Upper lobe of left lung (tissue), 6 donors: ENCODE measurements around the gene CEACAM19. TPM values are rescaled to one million over a fixed set of nuclear protein-coding genes. Genes with fewer than 3 reads are reported as not detected.

Source experiments
- ATAC-seq, 2 donors: fragments of 200-7000 bp; cut with Tn5 transposase; one replicate each; pipeline ENCODE4 v1.9.1; 2022; ENCODE audit warnings: mild to moderate bottlenecking in 2 of 2, moderate library complexity in 2 of 2; ENCODE audit not compliant: low FRiP score in 2 of 2
- DNase-seq, 2 donors: peaks; one replicate each; pipeline ENCODE4 v3.0.0-alpha.2; 2019 to 2020
- H3K27ac ChIP-seq, 4 donors: fragments of 200-600 bp; sonication (generic); one replicate each; pipeline ENCODE4 v1.5.1; 2016 to 2019
- H3K27me3 ChIP-seq, 4 donors: fragments of 200-600 bp; sonication (generic); one replicate each; pipeline ENCODE4 v1.5.1; 2017 to 2019
- H3K36me3 ChIP-seq, 4 donors: fragments of 200-600 bp; sonication (generic); one replicate each; pipeline ENCODE4 v1.5.1; 2016 to 2019
- H3K4me1 ChIP-seq, 4 donors: fragments of 200-600 bp; sonication (generic); one replicate each; pipeline ENCODE4 v1.5.1; 2018 to 2019
- H3K4me3 ChIP-seq, 4 donors: fragments of 200-600 bp; sonication (generic); one replicate each; pipeline ENCODE4 v1.5.1; 2017 to 2019; ENCODE audit warnings: mild to moderate bottlenecking in 2 of 4, moderate library complexity in 1 of 4
- H3K9me3 ChIP-seq, 4 donors: fragments of 200-600 bp; sonication (generic); one replicate each; pipeline ENCODE4 v1.5.1; 2018 to 2019
- EP300 ChIP-seq, 4 donors: sonication (generic); formaldehyde crosslinking; IDR thresholded peaks; one replicate each; pipeline ENCODE4 v1.5.1; 2017; ENCODE audit warnings: antibody characterized with exemption in 4 of 4, control low read depth in 2 of 4
- POLR2A ChIP-seq, 4 donors: fragments of 450-650 bp; IDR thresholded peaks; one replicate each; pipeline ENCODE4 v1.5.1; 2016 to 2017; ENCODE audit warnings: antibody characterized with exemption in 4 of 4, mild to moderate bottlenecking in 2 of 4
- POLR2AphosphoS5 ChIP-seq, 2 donors: sonication (generic); formaldehyde crosslinking; IDR thresholded peaks; one replicate each; pipeline ENCODE4 v1.5.1; 2017; ENCODE audit warnings: antibody characterized with exemption in 2 of 2
- WGBS, 2 donors: methylation state at CpG; one replicate each; pipeline ENCODE4 v1.1.5; 2017 to 2018; 5-methylcytosine and 5-hydroxymethylcytosine counted together
- total RNA-seq, 6 donors: library from RNA; depleted of rRNA in 4 of 6; stranded (reverse); fragments of >200 nt in 4 of 6; gene quantifications; one replicate each; pipeline versions ENCODE4 v1.1.0 to v1.2.1, GENCODE V29; 2016 to 2021
- TF ChIP-seq, protein P1 (sequence below), 6 experiments: fragments of 450-650 bp in 4 of 6; fragments of 200-600 bp in 2 of 6; sonication (generic) in 2 of 6; IDR thresholded peaks; one replicate each; pipeline ENCODE4 v1.5.1; 2016 to 2019; ENCODE audit warnings: antibody characterized with exemption in 6 of 6
- donor health status: DM: no; HTN: no; CAD: no; lungs with moderate emphysema.
- donor health status: DM: no; HTN: yes; CAD: no; lungs with severe emphysema.

Gene CEACAM19
- total RNA-seq, 6 donors from 2014 or later: 2.8 to 13.6 (median 7.2) TPM

DNA sequence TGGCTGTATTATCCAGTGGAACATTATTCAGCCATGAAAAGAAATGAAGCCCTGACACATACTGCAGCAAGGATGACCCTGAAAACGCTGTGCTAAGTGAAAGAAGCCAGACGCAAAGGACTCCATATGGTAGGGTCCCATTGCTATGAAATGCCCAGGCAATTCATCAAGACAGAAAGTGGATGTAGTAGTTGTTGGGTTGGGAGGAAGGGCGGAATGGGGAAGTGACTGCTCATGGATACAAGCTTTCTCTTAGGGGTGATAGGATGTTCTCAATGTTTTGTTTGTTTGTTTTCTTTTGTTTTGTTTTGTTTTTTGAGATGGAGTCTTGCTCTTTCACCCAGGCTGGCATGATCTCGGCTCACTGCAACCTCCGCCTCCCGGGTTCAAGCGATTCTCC lies 16.6 kb downstream of the CEACAM19 start:
- WGBS, 2 donors: 90% methylated on average over 7 of the region's 7 CpGs
- no peak for DNase-seq
- TF ChIP-seq POLR2AphosphoS5 (IDR thresholded peaks at IDR 0.05): no peak
- TF ChIP-seq, protein P1, sequence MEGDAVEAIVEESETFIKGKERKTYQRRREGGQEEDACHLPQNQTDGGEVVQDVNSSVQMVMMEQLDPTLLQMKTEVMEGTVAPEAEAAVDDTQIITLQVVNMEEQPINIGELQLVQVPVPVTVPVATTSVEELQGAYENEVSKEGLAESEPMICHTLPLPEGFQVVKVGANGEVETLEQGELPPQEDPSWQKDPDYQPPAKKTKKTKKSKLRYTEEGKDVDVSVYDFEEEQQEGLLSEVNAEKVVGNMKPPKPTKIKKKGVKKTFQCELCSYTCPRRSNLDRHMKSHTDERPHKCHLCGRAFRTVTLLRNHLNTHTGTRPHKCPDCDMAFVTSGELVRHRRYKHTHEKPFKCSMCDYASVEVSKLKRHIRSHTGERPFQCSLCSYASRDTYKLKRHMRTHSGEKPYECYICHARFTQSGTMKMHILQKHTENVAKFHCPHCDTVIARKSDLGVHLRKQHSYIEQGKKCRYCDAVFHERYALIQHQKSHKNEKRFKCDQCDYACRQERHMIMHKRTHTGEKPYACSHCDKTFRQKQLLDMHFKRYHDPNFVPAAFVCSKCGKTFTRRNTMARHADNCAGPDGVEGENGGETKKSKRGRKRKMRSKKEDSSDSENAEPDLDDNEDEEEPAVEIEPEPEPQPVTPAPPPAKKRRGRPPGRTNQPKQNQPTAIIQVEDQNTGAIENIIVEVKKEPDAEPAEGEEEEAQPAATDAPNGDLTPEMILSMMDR (IDR thresholded peaks at IDR 0.05): no peak
- no peak for TF ChIP-seq EP300 (IDR thresholded peaks at IDR 0.05)
- no peak for TF ChIP-seq POLR2A (IDR thresholded peaks at IDR 0.05)
- Histone ChIP-seq H3K4me3 (no peak overlapping the region), H3K36me3 (peaks cover 0 to 4% (median 0%) of the 10 kb centered on the region in 4 donors), H3K9me3 (no peaks in the 10 kb centered on the region), H3K27me3 (no peaks in the 10 kb centered on the region), H3K27ac (no peak overlapping the region), H3K4me1 (peaks cover 40 to 75% (median 64%) of the 10 kb centered on the region in 4 donors)
- no peak for ATAC-seq

DNA sequence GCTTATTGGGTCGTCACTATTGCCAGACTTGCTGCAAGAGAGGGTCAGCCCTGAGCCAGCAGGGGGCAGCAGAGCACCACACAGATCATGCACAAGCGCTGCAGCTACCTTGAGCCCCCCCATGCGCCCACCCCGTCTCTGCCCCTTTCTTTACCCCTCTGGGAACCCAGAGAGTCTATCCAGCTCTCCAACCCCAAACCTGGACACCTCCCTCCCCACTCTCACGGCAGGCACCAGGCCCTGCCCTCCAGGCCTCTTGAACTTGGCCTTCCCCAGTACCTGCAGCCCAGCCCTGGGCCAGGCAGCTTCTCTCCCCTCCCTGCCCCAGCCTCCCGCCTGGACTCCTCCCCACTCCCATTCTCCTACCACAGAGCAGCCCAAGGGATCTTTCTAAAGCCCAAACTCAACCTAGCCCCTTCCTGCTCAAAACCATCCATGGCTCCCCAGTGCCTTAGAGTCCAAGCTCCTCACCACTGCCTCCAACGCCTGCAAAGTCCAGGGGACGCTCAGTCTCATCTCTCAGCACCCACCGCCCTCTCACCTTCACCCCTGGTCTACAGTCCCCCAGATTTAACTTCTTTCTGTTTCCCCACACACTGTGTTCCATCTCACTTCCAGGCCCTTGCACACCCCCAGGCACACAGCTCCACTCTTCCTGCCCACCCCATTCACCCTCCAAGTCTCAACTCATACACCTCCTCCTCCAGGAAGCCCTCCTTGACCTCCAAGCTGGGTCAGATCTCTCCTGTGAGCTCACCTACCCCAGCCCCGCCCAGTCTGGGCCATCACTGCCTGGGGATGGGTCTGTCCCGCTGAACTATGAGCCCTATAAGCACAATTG lies 18.2 kb downstream of the CEACAM19 start:
- H3K4me1 ChIP-seq: peaks cover 46 to 72% (median 59%) of the 10 kb centered on the region in 4 donors
- H3K4me3 ChIP-seq: no peak overlapping the region
- DNase-seq (peak; percentile 61 to 74), ATAC-seq (peak; percentile 72)
- no peaks in the 10 kb centered on the region for H3K36me3 ChIP-seq
- H3K27me3 ChIP-seq: no peaks in the 10 kb centered on the region
- TF ChIP-seq, protein P1 (IDR thresholded peaks at IDR 0.05): peak; percentile 83 to 91 (median 90)
- TF ChIP-seq POLR2AphosphoS5 (IDR thresholded peaks at IDR 0.05): no peak
- H3K9me3 ChIP-seq: no peaks in the 10 kb centered on the region
- peak overlapping the region in 3 of 4 donors; percentile 36 to 65 (median 40) for H3K27ac ChIP-seq
- WGBS, 2 donors: 40 to 47% methylated on average over 10 to 11 of the region's 11 CpGs

DNA sequence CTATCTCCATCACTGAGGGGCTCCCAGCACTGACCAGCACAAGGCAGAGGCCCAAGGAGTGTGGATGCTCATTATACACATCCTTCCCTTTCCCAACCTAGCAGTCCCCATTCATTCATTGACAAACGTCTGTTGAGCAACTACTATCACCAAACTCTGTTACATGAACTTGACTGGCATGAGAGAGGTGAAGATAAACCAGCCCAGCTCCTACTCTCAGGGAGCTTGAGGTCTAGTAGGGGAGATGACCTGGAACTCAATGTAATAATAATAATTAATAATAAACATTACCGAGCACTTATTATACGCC lies 18.8 kb downstream of the CEACAM19 start:
- DNase-seq: no peak
- Histone ChIP-seq H3K27me3 (no peaks in the 10 kb centered on the region), H3K36me3 (no peaks in the 10 kb centered on the region), H3K4me3 (no peak overlapping the region), H3K27ac (peak overlapping the region in 3 of 4 donors; percentile 36 to 65 (median 40)), H3K4me1 (peaks cover 47 to 72% (median 58%) of the 10 kb centered on the region in 4 donors), H3K9me3 (no peaks in the 10 kb centered on the region)
- 87 to 89% methylated on average over 3 of the region's 3 CpGs for WGBS, 2 donors
- no peak for ATAC-seq
- TF ChIP-seq POLR2AphosphoS5 (IDR thresholded peaks at IDR 0.05) (no peak), POLR2A (IDR thresholded peaks at IDR 0.05) (no peak), EP300 (IDR thresholded peaks at IDR 0.05) (no peak)
- TF ChIP-seq, protein P1 (IDR thresholded peaks at IDR 0.05): no peak

DNA sequence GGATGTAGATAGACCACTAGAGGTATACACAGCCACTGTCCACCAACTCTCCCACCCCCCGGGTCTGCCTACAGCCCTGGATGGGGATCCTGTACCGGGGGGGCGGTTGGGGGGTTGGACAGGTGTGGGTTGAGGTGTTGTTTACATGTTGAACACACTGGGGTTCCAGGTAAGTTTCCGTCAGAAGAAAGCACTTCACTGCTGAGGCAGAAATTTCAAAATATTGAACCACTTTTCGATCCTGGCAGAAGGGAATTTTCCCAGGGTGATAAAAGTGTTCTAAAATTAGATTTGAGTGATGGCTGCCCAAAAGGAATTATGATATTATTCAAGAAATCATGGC lies 21.1 kb downstream of the CEACAM19 start:
- Histone ChIP-seq H3K4me3 (no peak overlapping the region), H3K27ac (peak overlapping the region; percentile 79 to 86 (median 80)), H3K27me3 (no peaks in the 10 kb centered on the region), H3K9me3 (no peaks in the 10 kb centered on the region), H3K4me1 (peaks cover 40 to 65% (median 51%) of the 10 kb centered on the region in 4 donors), H3K36me3 (no peaks in the 10 kb centered on the region)
- TF ChIP-seq, protein P1 (IDR thresholded peaks at IDR 0.05): no peak
- TF ChIP-seq POLR2A (IDR thresholded peaks at IDR 0.05): no peak
- no peak for TF ChIP-seq POLR2AphosphoS5 (IDR thresholded peaks at IDR 0.05)
- no peak for TF ChIP-seq EP300 (IDR thresholded peaks at IDR 0.05)
- no peak for DNase-seq
- WGBS, 2 donors: 11 to 21% methylated on average over 4 to 5 of the region's 5 CpGs
- ATAC-seq: no peak

DNA sequence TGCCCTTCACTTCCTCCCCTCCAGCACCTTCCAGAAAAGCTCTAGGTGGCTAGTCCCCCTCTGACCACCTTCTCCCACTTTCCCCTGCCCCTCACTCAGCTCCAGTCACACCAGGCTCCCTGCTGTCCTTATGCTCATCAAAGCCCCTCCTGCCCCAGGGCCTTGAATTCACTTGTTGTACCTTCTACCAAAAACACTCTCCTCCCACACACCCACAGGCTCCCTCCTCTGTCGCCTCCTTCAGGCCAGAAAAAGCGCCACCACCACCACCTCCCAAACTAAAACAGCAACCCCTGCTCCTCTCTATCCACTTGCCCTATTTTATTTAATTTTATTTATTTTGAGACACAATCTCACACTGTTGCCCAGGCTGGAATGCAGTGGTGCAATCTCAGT lies 22.9 kb downstream of the CEACAM19 start:
- Histone ChIP-seq H3K27ac (peak overlapping the region; percentile 69 to 85 (median 80)), H3K4me1 (peaks cover 35 to 58% (median 48%) of the 10 kb centered on the region in 4 donors), H3K4me3 (no peak overlapping the region), H3K9me3 (no peaks in the 10 kb centered on the region), H3K27me3 (no peaks in the 10 kb centered on the region), H3K36me3 (no peaks in the 10 kb centered on the region)
- DNase-seq (no peak), ATAC-seq (no peak)
- TF ChIP-seq, protein P1 (IDR thresholded peaks at IDR 0.05): peak in 1 of 6 experiments; percentile 12
- TF ChIP-seq EP300 (IDR thresholded peaks at IDR 0.05): no peak
- WGBS, 2 donors: 86% methylated on average over 2 of the region's 2 CpGs
